HG02885 (cell line): ENCODE measurements around the gene KRT7.
"Not testable (repeated sequence)": the region's sequence is repeated elsewhere in the genome, so short reads cannot be mapped to it uniquely, and the experiment has no call there.

ENCODE experiments used
- ATAC-seq: cut with Tn5 transposase; IDR thresholded peaks from one replicate; pipeline ENCODE4 v1.9.1; 2021; ENCODE audit warnings: mild to moderate bottlenecking; ENCODE audit not compliant: unreplicated experiment, poor library complexity

The KRT7 gene

GRCh38 chr12:52290483-52291134 lies 57.6 kb downstream of the KRT7 start:
- ATAC-seq: not testable (repeated sequence)

GRCh38 chr12:52291267-52291935 lies 58.4 kb downstream of the KRT7 start, which contains the start of gene KRT81:
TSS of gene KRT81 (minus strand) at chr12:52291534. CDS start at chr12:52291465, 69 bp downstream.
- no peak for ATAC-seq

- no peak for ATAC-seq
Measured at GRCh38 chr12:52293926-52294325, 60.9 kb downstream of the KRT7 start.

GRCh38 chr12:52294803-52295202 lies 61.8 kb downstream of the KRT7 start:
- no peak for ATAC-seq

- ATAC-seq: no peak
Measured at GRCh38 chr12:52295663-52296062, 62.6 kb downstream of the KRT7 start.

- ATAC-seq: no peak
Measured at GRCh38 chr12:52296572-52297215, 63.7 kb downstream of the KRT7 start.
